Neural cell (in vitro differentiated cells): ENCODE data around the gene ITGAV. TPM values are rescaled to one million over a fixed set of nuclear protein-coding genes. Genes with fewer than 3 reads are reported as not detected.

ENCODE experiments used
- H2AFZ ChIP-seq: fragments of 200-600, 300-800 bp; sonication (generic), shearing (Covaris generic); 2 replicates; pipeline ENCODE4 v1.6.0; 2014; ENCODE audit warnings: low read depth, mild to moderate bottlenecking, antibody characterized with exemption, low read length, moderate library complexity
- H3F3A ChIP-seq: fragments of 200-600 bp; shearing (Covaris generic); 2 replicates; pipeline ENCODE4 v1.6.1; 2016; ENCODE audit warnings: mild to moderate bottlenecking, moderate library complexity, mixed read lengths, antibody characterized with exemption, low read length; ENCODE audit not compliant: insufficient read depth, poor library complexity, severe bottlenecking
- H3K27ac ChIP-seq: fragments of 200-600, 300-800 bp; sonication (generic), shearing (Covaris generic); 2 replicates; pipeline ENCODE4 v1.5.1; 2014; ENCODE audit warnings: mild to moderate bottlenecking, low read length, moderate library complexity
- H3K27me3 ChIP-seq: fragments of 300-800, 200-600 bp; sonication (generic), shearing (Covaris generic); 2 replicates; pipeline ENCODE4 v1.6.0; 2014; ENCODE audit warnings: mild to moderate bottlenecking, low read depth, low read length, moderate library complexity; ENCODE audit not compliant: insufficient read depth
- H3K36me3 ChIP-seq: fragments of 300-800, 200-600 bp; sonication (generic), shearing (Covaris generic); 2 replicates; pipeline ENCODE4 v1.5.1; 2014; ENCODE audit warnings: mild to moderate bottlenecking, antibody characterized with exemption, low read length, moderate library complexity; ENCODE audit not compliant: insufficient read depth
- H3K4me2 ChIP-seq: fragments of 300-800, 200-600 bp; sonication (generic), shearing (Covaris generic); 2 replicates; pipeline ENCODE4 v1.6.0; 2014; ENCODE audit warnings: mild to moderate bottlenecking, low read length
- H3K4me3 ChIP-seq: fragments of 300-800, 200-600 bp; sonication (generic), shearing (Covaris generic); 2 replicates; pipeline ENCODE4 v1.5.1; 2014; ENCODE audit warnings: mild to moderate bottlenecking, low read length, moderate library complexity
- H3K79me2 ChIP-seq: fragments of 200-600 bp; shearing (Covaris generic); replicated peaks from 2 replicates; pipeline ENCODE4 v1.6.0; 2014; ENCODE audit warnings: mild to moderate bottlenecking, low read length, moderate library complexity; ENCODE audit not compliant: insufficient read depth
- H3K9ac ChIP-seq: fragments of 300-800, 200-600 bp; sonication (generic), shearing (Covaris generic); 2 replicates; pipeline ENCODE4 v1.6.1; 2016; ENCODE audit warnings: mild to moderate bottlenecking, low read length, mixed read lengths
- H3K9me2 ChIP-seq: fragments of 200-600 bp; shearing (Covaris generic); 2 replicates; pipeline ENCODE4 v1.6.1; 2016; ENCODE audit warnings: mild to moderate bottlenecking, low read length, mixed read lengths; ENCODE audit not compliant: insufficient read depth
- H3K9me3 ChIP-seq: fragments of 200-600, 300-800 bp; sonication (generic), shearing (Covaris generic); 2 replicates; pipeline ENCODE4 v1.6.1; 2016; ENCODE audit warnings: mild to moderate bottlenecking, mixed run types, low read length, moderate library complexity, mixed read lengths
- H4K20me1 ChIP-seq: fragments of 200-600 bp; shearing (Covaris generic); 2 replicates; pipeline ENCODE4 v1.6.1; 2016; ENCODE audit warnings: mild to moderate bottlenecking, mixed run types; ENCODE audit not compliant: insufficient read depth
- CTCF ChIP-seq: fragments of 450-650 bp; IDR thresholded peaks from 2 replicates; pipeline ENCODE4 v1.5.1; 2014; ENCODE audit warnings: antibody characterized with exemption, mild to moderate bottlenecking, moderate library complexity; ENCODE audit not compliant: poor library complexity, severe bottlenecking
- EP300 ChIP-seq: fragments of 450-650 bp; conservative IDR thresholded peaks from 2 replicates; pipeline ENCODE4 v1.6.1; 2014; ENCODE audit warnings: antibody characterized with exemption, mild to moderate bottlenecking, moderate library complexity; ENCODE audit not compliant: poor library complexity, severe bottlenecking
- EZH2 ChIP-seq: fragments of 200-600, 300-800 bp; shearing (Covaris generic), sonication (generic); IDR thresholded peaks from 2 replicates; pipeline ENCODE4 v1.6.1; 2014; ENCODE audit warnings: antibody characterized with exemption, low read length, borderline replicate concordance, mild to moderate bottlenecking; ENCODE audit not compliant: insufficient read depth, poor library complexity, severe bottlenecking
- MXI1 ChIP-seq: fragments of 450-650 bp; conservative IDR thresholded peaks from 2 replicates; pipeline ENCODE4 v1.6.1; 2014; ENCODE audit warnings: antibody characterized with exemption, mild to moderate bottlenecking; ENCODE audit not compliant: poor library complexity, severe bottlenecking
- POLR2AphosphoS5 ChIP-seq: IDR thresholded peaks from 2 replicates; pipeline ENCODE4 v1.6.1; 2012
- RAD21 ChIP-seq: fragments of 450-650 bp; conservative IDR thresholded peaks from 2 replicates; pipeline ENCODE4 v1.6.1; 2014; ENCODE audit warnings: antibody characterized with exemption, mild to moderate bottlenecking, moderate library complexity
- SMC3 ChIP-seq: fragments of 450-650 bp; conservative IDR thresholded peaks from 2 replicates; pipeline ENCODE4 v1.6.1; 2014; ENCODE audit warnings: antibody characterized with exemption, mild to moderate bottlenecking, moderate library complexity; ENCODE audit not compliant: poor library complexity
- TAF1 ChIP-seq: IDR thresholded peaks from 2 replicates; pipeline ENCODE4 v1.6.1; 2012; ENCODE audit warnings: low read depth
- polyA plus RNA-seq: library from polyadenylated mRNA; depleted of rRNA; stranded (reverse); fragments of >200 nt; gene quantifications from 2 replicates; pipeline ENCODE4 v1.2.3, GENCODE V29; 2014
- TF ChIP-seq, protein P1 (sequence below): IDR thresholded peaks from 2 replicates; pipeline ENCODE4 v1.6.1; 2012; ENCODE audit warnings: borderline replicate concordance

ITGAV gene
- polyA plus RNA-seq, 1 donor from 2014 or later: 6.6 TPM

DNA sequence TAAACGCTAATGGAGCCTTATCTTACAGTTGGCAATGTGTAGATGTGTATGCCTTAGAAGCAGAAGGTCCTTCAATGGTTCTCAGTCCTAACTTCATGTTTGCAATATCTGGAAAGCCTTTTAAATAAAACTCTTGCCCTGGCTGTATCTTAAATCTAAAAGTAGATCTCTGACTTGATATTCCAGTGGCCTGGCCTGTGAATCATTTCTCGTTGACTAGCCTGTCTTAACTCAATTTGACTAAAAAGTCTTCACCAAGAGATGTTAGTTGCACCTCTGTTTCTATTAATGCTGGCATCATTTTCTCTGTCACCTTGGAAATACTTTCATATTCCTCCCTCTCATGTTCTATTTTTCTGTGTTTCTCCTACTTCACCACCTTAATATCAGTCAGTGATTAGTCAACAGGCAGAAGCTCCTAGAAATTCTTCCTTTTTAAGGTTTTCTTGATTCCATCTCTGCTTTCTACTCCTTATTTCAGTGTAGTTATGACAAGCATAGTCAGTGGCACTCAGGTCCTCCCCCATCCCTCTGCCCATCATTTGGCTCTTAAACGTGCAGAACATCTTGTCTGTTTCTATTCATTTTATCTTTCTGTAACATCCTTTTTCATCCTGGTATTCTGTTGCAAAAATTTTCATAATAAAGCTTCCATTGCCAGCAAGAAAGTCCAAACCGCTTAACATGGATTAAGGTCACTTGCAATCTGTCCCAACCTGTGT, 4.3 kb downstream of the ITGAV start:
- H3K4me2 ChIP-seq: no peak overlapping the region
- no peaks in the 10 kb centered on the region for H4K20me1 ChIP-seq
- no peak overlapping the region for H2AFZ ChIP-seq
- no peak overlapping the region for H3K27ac ChIP-seq
- no peaks in the 10 kb centered on the region for H3K9me2 ChIP-seq
- peaks cover 11% of the 10 kb centered on the region for H3K27me3 ChIP-seq
- no peak overlapping the region for H3K4me3 ChIP-seq
- H3F3A ChIP-seq: no peaks in the 10 kb centered on the region
- TF ChIP-seq SMC3 (no peak), TAF1 (no peak), EP300 (no peak), CTCF (no peak), POLR2AphosphoS5 (no peak), EZH2 (no peak), MXI1 (no peak), RAD21 (no peak)
- TF ChIP-seq, protein P1, sequence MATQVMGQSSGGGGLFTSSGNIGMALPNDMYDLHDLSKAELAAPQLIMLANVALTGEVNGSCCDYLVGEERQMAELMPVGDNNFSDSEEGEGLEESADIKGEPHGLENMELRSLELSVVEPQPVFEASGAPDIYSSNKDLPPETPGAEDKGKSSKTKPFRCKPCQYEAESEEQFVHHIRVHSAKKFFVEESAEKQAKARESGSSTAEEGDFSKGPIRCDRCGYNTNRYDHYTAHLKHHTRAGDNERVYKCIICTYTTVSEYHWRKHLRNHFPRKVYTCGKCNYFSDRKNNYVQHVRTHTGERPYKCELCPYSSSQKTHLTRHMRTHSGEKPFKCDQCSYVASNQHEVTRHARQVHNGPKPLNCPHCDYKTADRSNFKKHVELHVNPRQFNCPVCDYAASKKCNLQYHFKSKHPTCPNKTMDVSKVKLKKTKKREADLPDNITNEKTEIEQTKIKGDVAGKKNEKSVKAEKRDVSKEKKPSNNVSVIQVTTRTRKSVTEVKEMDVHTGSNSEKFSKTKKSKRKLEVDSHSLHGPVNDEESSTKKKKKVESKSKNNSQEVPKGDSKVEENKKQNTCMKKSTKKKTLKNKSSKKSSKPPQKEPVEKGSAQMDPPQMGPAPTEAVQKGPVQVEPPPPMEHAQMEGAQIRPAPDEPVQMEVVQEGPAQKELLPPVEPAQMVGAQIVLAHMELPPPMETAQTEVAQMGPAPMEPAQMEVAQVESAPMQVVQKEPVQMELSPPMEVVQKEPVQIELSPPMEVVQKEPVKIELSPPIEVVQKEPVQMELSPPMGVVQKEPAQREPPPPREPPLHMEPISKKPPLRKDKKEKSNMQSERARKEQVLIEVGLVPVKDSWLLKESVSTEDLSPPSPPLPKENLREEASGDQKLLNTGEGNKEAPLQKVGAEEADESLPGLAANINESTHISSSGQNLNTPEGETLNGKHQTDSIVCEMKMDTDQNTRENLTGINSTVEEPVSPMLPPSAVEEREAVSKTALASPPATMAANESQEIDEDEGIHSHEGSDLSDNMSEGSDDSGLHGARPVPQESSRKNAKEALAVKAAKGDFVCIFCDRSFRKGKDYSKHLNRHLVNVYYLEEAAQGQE: no peak
- peaks cover 7% of the 10 kb centered on the region for H3K79me2 ChIP-seq
- H3K9me3 ChIP-seq: no peaks in the 10 kb centered on the region
- no peak overlapping the region for H3K9ac ChIP-seq
- no peaks in the 10 kb centered on the region for H3K36me3 ChIP-seq

- no peaks in the 10 kb centered on the region for H3K36me3 ChIP-seq
- no peaks in the 10 kb centered on the region for H3K9me3 ChIP-seq
- H3K27me3 ChIP-seq: peaks cover 7% of the 10 kb centered on the region
- H3K9me2 ChIP-seq: no peaks in the 10 kb centered on the region
- H3K4me3 ChIP-seq: no peak overlapping the region
- no peak overlapping the region for H3K4me2 ChIP-seq
- no peaks in the 10 kb centered on the region for H3F3A ChIP-seq
- H3K9ac ChIP-seq: no peak overlapping the region
- H3K27ac ChIP-seq: no peak overlapping the region
- no peak overlapping the region for H2AFZ ChIP-seq
- no peaks in the 10 kb centered on the region for H4K20me1 ChIP-seq
- TF ChIP-seq EZH2: no peak
- no peak for TF ChIP-seq SMC3
- H3K79me2 ChIP-seq: peaks cover 7% of the 10 kb centered on the region
These were observed 5.4 kb downstream of the ITGAV start for GRCh38 chr2:186595219-186595618.
